ENCODE results near the gene ABCF3. TPM values are rescaled to one million over a fixed set of nuclear protein-coding genes. Genes with fewer than 3 reads are reported as not detected.

The ABCF3 gene
- polyA plus RNA-seq, 1 donor: 53.2 TPM

DNA sequence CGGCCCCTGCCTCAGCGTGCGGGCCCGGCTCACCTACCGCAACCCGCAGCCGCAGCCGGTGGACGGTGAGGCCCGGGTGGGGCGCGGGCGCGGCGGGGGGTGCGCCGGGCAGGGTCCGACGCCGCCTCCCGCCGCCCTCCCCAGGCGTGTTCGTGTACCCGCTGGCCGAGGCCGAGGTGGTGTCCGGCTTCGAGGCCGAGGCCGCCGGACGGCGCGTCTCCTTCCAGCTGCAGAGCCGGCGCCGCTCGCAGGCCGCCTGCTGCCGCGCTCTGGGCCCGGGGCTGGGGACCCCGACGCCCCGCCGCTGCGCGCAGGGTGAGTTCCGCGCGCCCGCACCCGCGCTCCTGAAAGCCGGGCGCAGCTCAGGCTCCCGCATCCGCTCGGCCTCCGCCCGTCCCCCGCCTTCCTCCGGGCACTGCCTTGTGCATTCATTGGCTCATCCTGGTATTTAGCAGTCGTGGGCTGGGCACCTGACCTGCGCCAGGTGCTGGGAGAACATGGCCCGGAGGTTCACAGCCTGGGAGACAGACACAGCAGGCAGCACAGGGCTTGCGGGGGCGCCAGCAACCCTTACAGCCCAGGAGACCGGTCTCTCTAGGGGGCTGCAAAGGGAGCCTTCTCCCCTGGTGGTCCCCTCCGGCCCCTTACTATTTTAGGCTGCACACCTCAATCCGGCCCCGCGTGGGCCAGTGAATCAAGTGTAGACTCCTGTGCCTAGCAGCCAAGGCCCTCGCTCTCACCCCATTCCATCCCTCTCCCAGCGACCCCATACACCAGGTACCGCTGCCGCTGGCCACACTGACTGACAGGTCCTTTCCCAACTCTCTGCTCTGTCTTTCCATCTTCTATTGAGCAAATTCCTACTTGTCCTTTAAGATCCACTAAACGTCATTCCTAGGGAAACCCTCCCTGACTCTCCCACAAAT lies 44.9 kb downstream of the ABCF3 start:
- no peak for DNase-seq (ENCODE audit: low read depth)

- no peak for DNase-seq (ENCODE audit: low read depth)
These were observed 45.7 kb downstream of the ABCF3 start for GRCh38 chr3:184231671-184232070.

DNA sequence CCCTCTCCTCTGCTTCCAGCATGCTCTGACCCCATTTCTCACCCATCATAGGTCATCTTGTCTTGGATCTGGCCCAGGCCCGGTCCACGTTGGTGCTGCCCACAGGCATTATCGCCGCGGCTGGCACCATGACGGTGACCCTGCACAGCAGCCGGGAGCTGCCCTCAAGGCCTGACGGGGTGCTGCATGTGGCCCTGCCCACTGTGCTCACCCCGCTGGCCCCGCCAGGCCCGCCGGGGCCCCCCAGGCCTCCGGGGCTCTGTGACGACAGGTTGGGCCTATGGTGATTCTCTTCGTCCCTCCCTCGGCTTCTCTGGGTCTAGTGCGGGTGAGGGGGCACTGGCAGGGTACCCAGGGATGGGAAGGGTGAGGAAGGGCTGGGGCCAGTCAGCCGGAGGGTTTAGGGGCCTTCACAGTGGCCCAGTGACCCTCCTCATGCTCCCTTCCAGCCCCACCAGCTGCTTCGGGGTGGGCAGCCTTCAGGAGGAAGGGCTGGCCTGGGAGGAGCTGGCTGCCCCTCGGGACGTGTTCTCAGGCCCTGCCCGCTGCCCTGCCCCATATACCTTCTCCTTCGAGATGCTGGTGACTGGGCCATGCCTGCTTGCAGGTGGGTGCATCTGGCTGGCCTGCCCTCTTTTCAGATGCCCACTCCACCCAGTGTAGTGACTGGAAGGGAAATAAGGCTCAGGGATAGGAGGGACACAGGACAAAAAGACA lies 47.3 kb downstream of the ABCF3 start:
- DNase-seq (ENCODE audit: low read depth): no peak

DNA sequence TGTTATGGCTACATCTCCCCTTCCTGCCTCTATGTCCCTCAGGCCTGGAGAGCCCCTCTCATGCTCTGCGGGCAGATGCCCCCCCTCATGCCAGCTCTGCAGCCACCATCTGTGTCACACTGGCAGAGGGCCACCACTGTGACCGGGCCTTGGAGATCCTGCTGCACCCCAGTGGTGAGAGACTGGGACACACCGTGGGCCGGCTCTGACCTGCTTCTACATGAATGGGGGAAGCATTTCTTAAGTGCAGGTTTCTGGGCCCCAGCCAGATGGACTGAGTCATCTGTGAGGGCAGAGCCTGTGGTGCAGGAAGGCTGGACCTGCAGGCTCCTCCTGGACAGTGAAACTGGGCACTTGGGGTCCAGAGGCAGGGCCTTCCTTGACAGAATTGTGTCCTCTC lies 48.2 kb downstream of the ABCF3 start:
- no peak for DNase-seq (ENCODE audit: low read depth)

GRCh38 chr3:184234671-184235380 lies 48.8 kb downstream of the ABCF3 start:
- DNase-seq (ENCODE audit: low read depth): no peak

DNA sequence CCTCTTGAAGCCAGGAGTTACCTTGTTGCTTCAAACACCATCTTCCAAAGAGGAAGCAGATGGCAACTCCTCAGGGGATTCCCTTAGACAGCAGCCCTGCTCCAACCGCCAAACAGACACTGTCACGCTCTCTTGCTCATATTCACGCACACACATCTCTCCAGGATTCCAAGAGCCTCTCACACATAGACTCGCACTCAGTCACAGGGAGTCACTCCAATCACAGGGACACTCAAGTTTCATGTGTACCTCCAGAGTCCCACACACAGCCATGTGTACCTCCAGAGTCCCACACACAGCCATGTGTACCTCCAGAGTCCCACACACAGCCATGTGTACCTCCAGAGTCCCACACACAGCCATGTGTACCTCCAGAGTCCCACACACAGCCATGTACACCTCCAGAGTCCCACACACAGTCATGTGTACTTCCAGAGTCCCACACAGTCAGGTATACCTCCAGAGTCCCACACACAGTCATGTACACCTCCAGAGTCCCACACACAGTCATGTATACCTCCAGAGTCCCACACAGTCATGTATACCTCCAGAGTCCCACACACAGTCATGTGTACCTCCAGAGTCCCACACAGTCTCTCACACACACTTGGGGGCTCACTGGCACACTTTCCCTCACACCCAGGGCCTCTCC lies 49.5 kb downstream of the ABCF3 start:
- no peak for DNase-seq (ENCODE audit: low read depth)

- no peak for DNase-seq (ENCODE audit: low read depth)
These were observed 50.0 kb downstream of the ABCF3 start for GRCh38 chr3:184236033-184236410.

DNA sequence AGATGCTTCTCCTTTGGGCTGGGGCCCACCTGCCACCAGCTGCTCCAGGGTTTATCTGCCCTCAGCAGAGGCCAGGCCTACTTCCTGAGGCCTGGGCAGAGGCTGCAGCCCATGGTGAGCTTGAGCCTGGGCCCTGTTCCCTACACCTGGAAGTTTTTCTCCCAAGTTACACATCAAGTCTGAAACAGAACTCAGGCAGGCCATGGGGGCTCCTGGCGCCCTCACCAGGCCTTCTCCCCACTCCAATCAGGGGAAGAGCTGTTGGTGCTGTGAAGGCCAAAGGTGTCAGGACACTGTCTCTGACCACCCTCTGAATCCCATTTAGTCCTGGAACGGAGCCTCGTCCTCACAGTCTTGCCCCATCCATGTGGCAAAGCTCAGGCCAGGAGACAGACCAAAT lies 50.6 kb downstream of the ABCF3 start:
- DNase-seq (ENCODE audit: low read depth): no peak

- no peak for DNase-seq (ENCODE audit: low read depth)
These were observed 51.2 kb downstream of the ABCF3 start for GRCh38 chr3:184237211-184237610.

- DNase-seq (ENCODE audit: low read depth): no peak
These were observed 51.8 kb downstream of the ABCF3 start for GRCh38 chr3:184237807-184238206.

GRCh38 chr3:184238246-184238818 lies 52.3 kb downstream of the ABCF3 start:
- DNase-seq (ENCODE audit: low read depth): no peak

- DNase-seq (ENCODE audit: low read depth): no peak
These were observed 53.2 kb downstream of the ABCF3 start for GRCh38 chr3:184239221-184239620.

GRCh38 chr3:184239708-184240107 lies 53.7 kb downstream of the ABCF3 start:
- no peak for DNase-seq (ENCODE audit: low read depth)

- DNase-seq (ENCODE audit: low read depth): no peak
These were observed 54.6 kb downstream of the ABCF3 start for GRCh38 chr3:184240384-184241140.

DNA sequence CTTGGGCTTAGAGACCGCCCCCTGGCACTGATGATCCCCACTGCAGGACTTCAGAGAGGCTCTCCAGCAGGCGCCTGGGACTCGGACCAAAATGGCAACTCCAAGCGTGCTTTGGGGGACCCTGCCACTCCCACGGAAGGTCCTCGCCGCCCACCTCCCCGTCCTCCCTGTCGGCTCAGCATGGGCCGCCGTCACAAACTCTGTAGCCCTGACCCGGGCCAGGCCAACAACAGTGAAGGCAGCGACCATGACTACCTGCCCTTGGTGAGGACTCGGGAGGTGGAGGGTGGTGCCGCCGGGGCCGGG lies 55.1 kb downstream of the ABCF3 start:
- DNase-seq (ENCODE audit: low read depth): no peak

GRCh38 chr3:184241447-184242296 lies 55.7 kb downstream of the ABCF3 start:
- DNase-seq (ENCODE audit: low read depth): no peak

DNA sequence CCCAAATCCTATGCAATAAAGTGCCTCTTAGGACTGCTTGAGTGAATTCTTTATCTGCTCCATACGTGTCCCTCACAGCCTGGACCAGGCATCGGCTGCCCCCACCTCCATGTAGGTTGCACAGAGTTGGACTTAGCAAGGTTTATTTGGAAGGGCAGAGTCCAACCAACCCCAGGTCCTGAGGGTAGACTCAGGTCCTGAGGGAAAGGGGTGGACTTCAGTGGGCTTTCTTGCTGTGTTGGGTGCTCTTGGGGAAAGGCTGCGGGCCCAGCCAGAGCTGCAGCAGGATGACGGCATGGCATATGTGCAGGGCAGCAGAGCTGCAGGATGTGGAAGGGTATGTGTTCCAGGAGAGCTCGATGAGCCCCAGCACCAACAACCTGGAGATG lies 56.3 kb downstream of the ABCF3 start:
- no peak for DNase-seq (ENCODE audit: low read depth)
